A673 (cell line): ENCODE measurements around the gene INPP5F.

Source experiments
- CTCF ChIP-seq: fragments of 300-800, 200-600 bp; sonication (generic); conservative IDR thresholded peaks from 2 replicates; pipeline ENCODE4 v1.5.1; 2017; ENCODE audit warnings: low read depth, mild to moderate bottlenecking, antibody characterized with exemption, low read length, moderate library complexity, mixed read lengths
- EZH2 ChIP-seq: fragments of 200-600 bp; sonication (generic); IDR thresholded peaks from 2 replicates; pipeline ENCODE4 v1.6.1; 2017; ENCODE audit warnings: borderline replicate concordance, low read depth, mild to moderate bottlenecking, mixed read lengths, antibody characterized with exemption, low read length; ENCODE audit not compliant: poor library complexity, severe bottlenecking

DNA sequence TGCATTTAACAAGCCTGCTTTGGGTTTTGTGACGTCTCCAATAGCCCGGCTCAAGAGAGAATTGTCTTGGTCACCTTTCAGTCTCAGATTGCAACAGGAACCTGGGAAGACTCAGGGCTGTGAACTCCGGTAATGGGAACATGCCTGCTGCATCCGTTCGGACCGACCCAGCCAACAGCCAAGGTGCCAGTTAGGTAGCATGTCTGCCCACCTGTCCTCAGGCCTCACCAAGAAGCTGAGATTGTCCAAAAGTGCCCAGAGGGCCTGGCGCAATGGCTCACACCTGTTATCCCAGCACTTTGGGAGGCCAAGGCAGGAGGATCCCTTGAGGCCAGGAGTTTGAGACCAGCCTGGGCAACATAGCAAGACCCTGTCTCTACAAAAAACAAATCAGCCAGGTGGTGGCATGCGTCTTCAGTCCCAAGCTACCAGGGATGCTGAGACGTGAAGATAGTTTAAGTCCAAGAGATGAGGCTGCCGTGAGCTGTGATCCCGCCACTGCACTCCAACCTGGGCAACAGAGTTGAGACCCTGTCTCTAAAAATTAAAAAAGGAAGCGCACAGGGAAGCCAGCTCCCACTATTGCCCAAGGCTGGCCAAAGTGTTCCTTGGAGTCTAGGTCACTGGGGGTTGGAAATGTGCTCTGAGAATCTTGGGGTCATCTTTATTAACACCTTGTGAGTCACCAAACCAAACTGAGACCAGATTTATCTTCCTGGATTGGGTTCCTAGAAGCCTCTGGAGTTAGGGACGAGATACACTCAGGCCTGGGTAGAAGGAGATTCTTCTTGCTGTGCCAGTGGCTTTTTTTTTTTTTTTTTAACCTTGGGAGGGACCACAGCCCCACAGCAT lies 47.7 kb upstream of the INPP5F start:
- TF ChIP-seq CTCF (no peak), EZH2 (no peak)
